Measurements from ENCODE around the gene POU2AF1. TPM values are rescaled to one million over a fixed set of nuclear protein-coding genes. Genes with fewer than 3 reads are reported as not detected.

The POU2AF1 gene
- total RNA-seq, 1 experiment from 2014 or later: 0.22 TPM

DNA sequence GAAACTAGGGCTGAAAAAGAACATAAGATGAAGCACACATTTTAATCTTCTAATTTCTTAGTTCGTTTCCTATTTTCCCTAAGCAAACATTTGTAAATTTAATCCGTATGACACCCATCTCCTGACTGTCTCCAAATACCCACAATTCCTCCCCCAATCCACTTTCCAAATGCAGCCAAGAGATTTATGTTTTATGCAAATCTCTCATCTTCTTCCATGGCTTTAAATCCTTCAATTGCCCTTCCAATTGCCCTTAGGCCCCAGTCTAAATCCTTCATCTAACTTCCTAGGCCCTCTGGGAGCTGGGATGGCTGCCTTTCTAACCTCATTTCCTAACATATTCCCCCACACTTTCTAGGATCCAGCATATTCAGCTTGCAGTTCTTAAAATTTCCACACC is 18.0 kb upstream of the POU2AF1 start:
- ATAC-seq (no peak), DNase-seq (ENCODE audit: low spot score) (no peak)
- H3K27ac Mint-ChIP-seq: no peak overlapping the region
- ChIA-PET CTCF (interaction anchor here (0.6 kb wide), 1 partner anchor 26 kb away, joined by 3 read pairs; no protein-coding TSS in a partner anchor), POLR2A (interaction anchor here (0.9 kb wide), 1 partner anchor 114 kb away, joined by 10 read pairs; no protein-coding TSS in a partner anchor)
- H3K4me1 Mint-ChIP-seq: no peaks in the 10 kb centered on the region
- H3K9me3 Mint-ChIP-seq: no peaks in the 10 kb centered on the region
- H3K27me3 Mint-ChIP-seq (ENCODE audit: low read depth): no peaks in the 10 kb centered on the region
- no peaks in the 10 kb centered on the region for H3K36me3 Mint-ChIP-seq
- no peak for TF ChIP-seq IRF2 (CRISPR knock-in tag; IDR thresholded peaks at IDR 0.05; ENCODE audit: borderline replicate concordance, low read depth)
- TF ChIP-seq, protein P1, sequence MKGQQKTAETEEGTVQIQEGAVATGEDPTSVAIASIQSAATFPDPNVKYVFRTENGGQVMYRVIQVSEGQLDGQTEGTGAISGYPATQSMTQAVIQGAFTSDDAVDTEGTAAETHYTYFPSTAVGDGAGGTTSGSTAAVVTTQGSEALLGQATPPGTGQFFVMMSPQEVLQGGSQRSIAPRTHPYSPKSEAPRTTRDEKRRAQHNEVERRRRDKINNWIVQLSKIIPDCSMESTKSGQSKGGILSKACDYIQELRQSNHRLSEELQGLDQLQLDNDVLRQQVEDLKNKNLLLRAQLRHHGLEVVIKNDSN (CRISPR knock-in tag; IDR thresholded peaks at IDR 0.05): no peak
- TF ChIP-seq, protein P2, sequence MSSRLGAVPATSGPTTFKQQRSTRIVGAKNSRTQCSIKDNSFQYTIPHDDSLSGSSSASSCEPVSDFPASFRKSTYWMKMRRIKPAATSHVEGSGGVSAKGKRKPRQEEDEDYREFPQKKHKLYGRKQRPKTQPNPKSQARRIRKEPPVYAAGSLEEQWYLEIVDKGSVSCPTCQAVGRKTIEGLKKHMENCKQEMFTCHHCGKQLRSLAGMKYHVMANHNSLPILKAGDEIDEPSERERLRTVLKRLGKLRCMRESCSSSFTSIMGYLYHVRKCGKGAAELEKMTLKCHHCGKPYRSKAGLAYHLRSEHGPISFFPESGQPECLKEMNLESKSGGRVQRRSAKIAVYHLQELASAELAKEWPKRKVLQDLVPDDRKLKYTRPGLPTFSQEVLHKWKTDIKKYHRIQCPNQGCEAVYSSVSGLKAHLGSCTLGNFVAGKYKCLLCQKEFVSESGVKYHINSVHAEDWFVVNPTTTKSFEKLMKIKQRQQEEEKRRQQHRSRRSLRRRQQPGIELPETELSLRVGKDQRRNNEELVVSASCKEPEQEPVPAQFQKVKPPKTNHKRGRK (CRISPR knock-in tag; IDR thresholded peaks at IDR 0.05; ENCODE audit: borderline replicate concordance): no peak
- no peak for TF ChIP-seq NFYB (CRISPR knock-in tag; conservative IDR thresholded peaks at IDR 0.05; ENCODE audit: low read depth)
- TF ChIP-seq, protein P3, sequence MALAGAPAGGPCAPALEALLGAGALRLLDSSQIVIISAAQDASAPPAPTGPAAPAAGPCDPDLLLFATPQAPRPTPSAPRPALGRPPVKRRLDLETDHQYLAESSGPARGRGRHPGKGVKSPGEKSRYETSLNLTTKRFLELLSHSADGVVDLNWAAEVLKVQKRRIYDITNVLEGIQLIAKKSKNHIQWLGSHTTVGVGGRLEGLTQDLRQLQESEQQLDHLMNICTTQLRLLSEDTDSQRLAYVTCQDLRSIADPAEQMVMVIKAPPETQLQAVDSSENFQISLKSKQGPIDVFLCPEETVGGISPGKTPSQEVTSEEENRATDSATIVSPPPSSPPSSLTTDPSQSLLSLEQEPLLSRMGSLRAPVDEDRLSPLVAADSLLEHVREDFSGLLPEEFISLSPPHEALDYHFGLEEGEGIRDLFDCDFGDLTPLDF (CRISPR knock-in tag; IDR thresholded peaks at IDR 0.05): no peak
- no peak for TF ChIP-seq FOXJ3 (CRISPR knock-in tag; IDR thresholded peaks at IDR 0.05; ENCODE audit: borderline replicate concordance)
- TF ChIP-seq MXD4 (CRISPR knock-in tag; IDR thresholded peaks at IDR 0.05; ENCODE audit: borderline replicate concordance): no peak
- TF ChIP-seq, protein P4, sequence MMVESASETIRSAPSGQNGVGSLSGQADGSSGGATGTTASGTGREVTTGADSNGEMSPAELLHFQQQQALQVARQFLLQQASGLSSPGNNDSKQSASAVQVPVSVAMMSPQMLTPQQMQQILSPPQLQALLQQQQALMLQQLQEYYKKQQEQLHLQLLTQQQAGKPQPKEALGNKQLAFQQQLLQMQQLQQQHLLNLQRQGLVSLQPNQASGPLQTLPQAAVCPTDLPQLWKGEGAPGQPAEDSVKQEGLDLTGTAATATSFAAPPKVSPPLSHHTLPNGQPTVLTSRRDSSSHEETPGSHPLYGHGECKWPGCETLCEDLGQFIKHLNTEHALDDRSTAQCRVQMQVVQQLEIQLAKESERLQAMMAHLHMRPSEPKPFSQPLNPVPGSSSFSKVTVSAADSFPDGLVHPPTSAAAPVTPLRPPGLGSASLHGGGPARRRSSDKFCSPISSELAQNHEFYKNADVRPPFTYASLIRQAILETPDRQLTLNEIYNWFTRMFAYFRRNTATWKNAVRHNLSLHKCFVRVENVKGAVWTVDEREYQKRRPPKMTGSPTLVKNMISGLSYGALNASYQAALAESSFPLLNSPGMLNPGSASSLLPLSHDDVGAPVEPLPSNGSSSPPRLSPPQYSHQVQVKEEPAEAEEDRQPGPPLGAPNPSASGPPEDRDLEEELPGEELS (CRISPR knock-in tag; IDR thresholded peaks at IDR 0.05): no peak
- no peak for TF ChIP-seq CBFB (CRISPR knock-in tag; IDR thresholded peaks at IDR 0.05; ENCODE audit: low read depth)
- TF ChIP-seq ZNF416 (CRISPR knock-in tag; IDR thresholded peaks at IDR 0.05): no peak
- TF ChIP-seq NFE2L1 (CRISPR knock-in tag; IDR thresholded peaks at IDR 0.05): no peak
- no peak for TF ChIP-seq ZNF396 (CRISPR knock-in tag; IDR thresholded peaks at IDR 0.05; ENCODE audit: borderline replicate concordance)
- H3K4me3 Mint-ChIP-seq: no peak overlapping the region

DNA sequence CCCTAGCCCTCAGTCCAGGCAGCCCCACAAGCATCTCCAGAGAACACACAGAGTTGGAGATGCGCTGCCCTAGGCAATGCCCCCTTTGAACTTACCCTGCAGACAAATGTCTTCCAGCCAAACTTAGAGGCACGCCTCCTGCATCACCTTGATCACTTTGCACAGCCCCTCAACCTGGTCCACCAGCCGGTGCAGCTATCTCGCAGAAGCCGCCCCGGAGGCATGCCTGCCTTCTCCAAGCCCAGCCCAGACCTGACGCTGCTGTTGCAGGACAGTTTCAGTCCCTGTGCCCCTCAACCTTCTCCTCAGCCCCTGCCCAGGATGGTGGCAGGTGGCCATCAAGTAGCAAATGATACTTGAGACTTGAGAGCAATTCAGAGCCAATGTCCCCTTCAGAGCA is 16.7 kb upstream of the POU2AF1 start:
- CTCF ChIA-PET: no interaction called here
- TF ChIP-seq, protein P5, sequence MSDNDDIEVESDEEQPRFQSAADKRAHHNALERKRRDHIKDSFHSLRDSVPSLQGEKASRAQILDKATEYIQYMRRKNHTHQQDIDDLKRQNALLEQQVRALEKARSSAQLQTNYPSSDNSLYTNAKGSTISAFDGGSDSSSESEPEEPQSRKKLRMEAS (CRISPR knock-in tag; IDR thresholded peaks at IDR 0.05): no peak
- no peak for TF ChIP-seq HMGA2 (CRISPR knock-in tag; IDR thresholded peaks at IDR 0.05)
- TF ChIP-seq NR1H2 (CRISPR knock-in tag; IDR thresholded peaks at IDR 0.05): no peak
- TF ChIP-seq, protein P6, sequence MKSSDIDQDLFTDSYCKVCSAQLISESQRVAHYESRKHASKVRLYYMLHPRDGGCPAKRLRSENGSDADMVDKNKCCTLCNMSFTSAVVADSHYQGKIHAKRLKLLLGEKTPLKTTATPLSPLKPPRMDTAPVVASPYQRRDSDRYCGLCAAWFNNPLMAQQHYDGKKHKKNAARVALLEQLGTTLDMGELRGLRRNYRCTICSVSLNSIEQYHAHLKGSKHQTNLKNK (CRISPR knock-in tag; IDR thresholded peaks at IDR 0.05): no peak
- TF ChIP-seq ELF4 (CRISPR knock-in tag; IDR thresholded peaks at IDR 0.05; ENCODE audit: low read depth): no peak
- TF ChIP-seq NR3C1 (CRISPR knock-in tag; conservative IDR thresholded peaks at IDR 0.05; ENCODE audit: low read depth): no peak
- TF ChIP-seq, protein P7, sequence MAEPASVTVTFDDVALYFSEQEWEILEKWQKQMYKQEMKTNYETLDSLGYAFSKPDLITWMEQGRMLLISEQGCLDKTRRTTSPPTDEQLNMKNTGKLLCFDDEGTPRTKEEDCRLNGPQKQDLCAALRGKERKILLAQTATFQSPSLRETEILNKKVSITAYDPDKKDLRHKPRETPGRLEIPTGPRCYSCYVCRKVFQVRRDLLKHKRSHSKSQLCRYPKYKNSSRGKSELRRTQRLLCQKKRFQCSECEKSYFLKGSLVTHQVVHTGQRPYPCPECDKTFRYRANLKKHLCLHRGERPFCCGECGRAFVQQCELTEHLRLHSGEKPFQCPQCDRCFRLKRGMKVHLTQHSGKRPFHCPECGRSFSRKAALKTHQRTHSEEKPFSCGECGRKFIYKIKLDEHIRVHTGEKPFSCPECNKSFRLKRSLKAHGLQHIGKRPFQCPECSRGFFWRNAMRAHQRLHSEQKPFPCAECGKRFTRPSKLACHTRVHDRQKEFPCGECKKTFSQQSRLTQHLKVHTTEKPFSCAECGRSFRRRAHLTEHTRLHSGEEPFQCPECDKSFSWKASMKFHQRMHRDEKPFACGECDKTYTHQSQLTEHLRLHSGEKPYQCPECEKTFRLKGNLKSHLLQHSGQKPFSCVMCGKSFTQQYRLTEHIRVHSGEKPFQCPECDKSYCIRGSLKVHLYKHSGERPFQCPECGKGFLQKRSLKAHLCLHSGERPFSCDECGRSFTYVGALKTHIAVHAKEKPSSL (CRISPR knock-in tag; conservative IDR thresholded peaks at IDR 0.05): no peak
- TF ChIP-seq, protein P8, sequence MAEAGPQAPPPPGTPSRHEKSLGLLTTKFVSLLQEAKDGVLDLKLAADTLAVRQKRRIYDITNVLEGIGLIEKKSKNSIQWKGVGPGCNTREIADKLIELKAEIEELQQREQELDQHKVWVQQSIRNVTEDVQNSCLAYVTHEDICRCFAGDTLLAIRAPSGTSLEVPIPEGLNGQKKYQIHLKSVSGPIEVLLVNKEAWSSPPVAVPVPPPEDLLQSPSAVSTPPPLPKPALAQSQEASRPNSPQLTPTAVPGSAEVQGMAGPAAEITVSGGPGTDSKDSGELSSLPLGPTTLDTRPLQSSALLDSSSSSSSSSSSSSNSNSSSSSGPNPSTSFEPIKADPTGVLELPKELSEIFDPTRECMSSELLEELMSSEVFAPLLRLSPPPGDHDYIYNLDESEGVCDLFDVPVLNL (CRISPR knock-in tag; IDR thresholded peaks at IDR 0.05; ENCODE audit: borderline replicate concordance, low read depth): no peak
- Mint-ChIP-seq H3K9me3 (no peaks in the 10 kb centered on the region), H3K4me3 (no peak overlapping the region), H3K36me3 (no peaks in the 10 kb centered on the region), H3K4me1 (no peaks in the 10 kb centered on the region), H3K27me3 (ENCODE audit: low read depth) (no peaks in the 10 kb centered on the region), H3K27ac (no peak overlapping the region)
- ATAC-seq (no peak), DNase-seq (ENCODE audit: low spot score) (no peak)
- POLR2A ChIA-PET: no interaction called here
